Ramos (cell line): ENCODE measurements around the gene CTCFL.

ENCODE experiments used
- in situ Hi-C: fragments of 300-500 bp; cut with MboI; formaldehyde crosslinking; loops from one replicate; pipeline ENCODE4 v1.14.3; 2022; ENCODE audit warnings: low sequenced_read_pairs; ENCODE audit not compliant: unreplicated experiment

Gene CTCFL

GRCh38 chr20:57514273-57514751, 10.6 kb downstream of the CTCFL start:
- in situ Hi-C loops, result loop anchor here (25.0 kb wide), 1 partner anchor 427 kb away; no protein-coding TSS in a partner anchor

GRCh38 chr20:57513199-57513598, 11.7 kb downstream of the CTCFL start:
- in situ Hi-C loops, result loop anchor here (25.0 kb wide), 1 partner anchor 426 kb away; no protein-coding TSS in a partner anchor

- in situ Hi-C loops, result loop anchor here (25.0 kb wide), 1 partner anchor 425 kb away; no protein-coding TSS in a partner anchor
These were observed 12.5 kb downstream of the CTCFL start for GRCh38 chr20:57512432-57512831.

DNA sequence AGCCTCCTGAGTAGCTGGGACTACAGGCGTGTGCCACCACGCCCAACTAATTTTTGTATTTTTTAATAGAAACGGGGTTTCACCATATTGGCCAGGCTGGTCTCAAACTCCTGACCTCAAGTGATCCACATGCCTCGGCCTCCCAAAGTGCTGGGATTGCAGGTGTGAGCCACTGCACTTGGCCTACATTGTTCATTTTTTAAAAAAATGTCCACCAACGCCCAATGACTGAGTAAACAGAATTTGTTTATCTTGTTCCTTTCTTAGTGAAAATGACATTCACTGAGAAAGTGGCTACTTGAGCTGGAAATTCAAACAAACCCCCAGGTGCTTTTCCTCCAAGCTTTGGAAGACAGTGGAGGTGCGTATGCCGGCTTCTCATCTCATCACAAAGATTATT, 13.2 kb downstream of the CTCFL start:
- in situ Hi-C loops, result loop anchor here (25.0 kb wide), 1 partner anchor 424 kb away; no protein-coding TSS in a partner anchor

- in situ Hi-C loops, result loop anchor here (5.0 to 25.0 kb wide), 2 partner anchors 83 to 422 kb away; no protein-coding TSS in a partner anchor
These were observed 15.2 kb downstream of the CTCFL start for GRCh38 chr20:57509665-57510237.

- in situ Hi-C loops, result loop anchor here (5.0 to 25.0 kb wide), 2 partner anchors 83 to 422 kb away; no protein-coding TSS in a partner anchor
These were observed 16.1 kb downstream of the CTCFL start for GRCh38 chr20:57508831-57509230.

- in situ Hi-C loops, result loop anchor here (5.0 to 25.0 kb wide), 2 partner anchors 84 to 421 kb away; no protein-coding TSS in a partner anchor
These were observed 16.6 kb downstream of the CTCFL start for GRCh38 chr20:57508381-57508780.

DNA sequence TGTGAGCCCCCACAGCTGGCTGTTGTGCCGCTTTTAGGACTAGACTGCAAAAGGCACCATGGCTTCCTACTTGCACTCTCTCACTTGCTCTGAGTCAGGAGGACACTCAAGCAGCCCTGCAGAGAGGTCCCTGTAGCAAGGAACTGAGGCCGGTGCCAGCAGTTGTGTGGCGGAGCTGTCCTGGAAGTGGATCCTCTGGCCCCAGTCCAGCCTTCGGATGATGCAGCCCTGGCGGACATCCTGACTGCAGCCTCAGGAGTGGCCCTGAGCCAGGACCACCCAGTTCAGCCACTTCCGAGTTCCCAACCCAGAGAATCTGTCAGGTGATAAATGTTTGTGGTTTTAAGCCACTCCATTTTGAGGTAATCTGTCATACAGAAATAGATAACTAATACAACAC, 17.5 kb downstream of the CTCFL start:
- in situ Hi-C loops, result loop anchor here (5.0 to 25.0 kb wide), 2 partner anchors 85 to 420 kb away; no protein-coding TSS in a partner anchor

- in situ Hi-C loops, result loop anchor here (5.0 to 25.0 kb wide), 2 partner anchors 86 to 419 kb away; no protein-coding TSS in a partner anchor
These were observed 19.0 kb downstream of the CTCFL start for GRCh38 chr20:57505979-57506378.

DNA sequence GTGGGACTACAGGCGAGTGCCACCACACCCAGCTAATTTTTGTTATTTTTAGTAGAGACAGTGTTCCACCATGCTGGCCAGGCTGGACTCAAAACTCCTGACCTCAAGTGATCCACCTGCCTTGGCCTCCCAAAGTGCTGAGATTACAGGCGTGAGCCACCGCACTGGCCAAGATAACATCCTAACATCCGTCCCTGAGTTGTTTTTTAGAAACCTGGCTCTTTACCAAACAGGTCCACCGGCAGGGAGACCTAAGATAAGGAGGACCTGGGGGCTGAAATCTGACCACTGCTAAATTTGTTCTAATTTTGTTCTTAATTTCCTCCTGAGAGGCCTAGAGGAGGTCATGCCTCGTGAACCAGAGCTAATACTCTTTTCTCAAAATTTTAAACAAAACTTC, 20.5 kb downstream of the CTCFL start:
- in situ Hi-C loops, result loop anchor here (25.0 kb wide), 1 partner anchor 417 kb away; no protein-coding TSS in a partner anchor

- in situ Hi-C loops, result loop anchor here (25.0 kb wide), 1 partner anchor 416 kb away; no protein-coding TSS in a partner anchor
These were observed 21.8 kb downstream of the CTCFL start for GRCh38 chr20:57503035-57503658.

- in situ Hi-C loops, result loop anchor here (25.0 kb wide), 1 partner anchor 415 kb away; no protein-coding TSS in a partner anchor
These were observed 22.6 kb downstream of the CTCFL start for GRCh38 chr20:57502336-57502700.

GRCh38 chr20:57501461-57502335, 23.2 kb downstream of the CTCFL start:
- in situ Hi-C loops, result loop anchor here (25.0 kb wide), 1 partner anchor 414 kb away; no protein-coding TSS in a partner anchor

- in situ Hi-C loops, result loop anchor here (25.0 kb wide), 1 partner anchor 414 kb away; no protein-coding TSS in a partner anchor
These were observed 24.0 kb downstream of the CTCFL start for GRCh38 chr20:57500962-57501361.

GRCh38 chr20:57500235-57500634, 24.7 kb downstream of the CTCFL start:
- in situ Hi-C loops, result loop anchor here (25.0 kb wide), 1 partner anchor 413 kb away; no protein-coding TSS in a partner anchor

GRCh38 chr20:57499676-57500075, 25.3 kb downstream of the CTCFL start:
- in situ Hi-C loops, result loop anchor here (5.0 to 25.0 kb wide), 2 partner anchors 112 to 412 kb away; no protein-coding TSS in a partner anchor

DNA sequence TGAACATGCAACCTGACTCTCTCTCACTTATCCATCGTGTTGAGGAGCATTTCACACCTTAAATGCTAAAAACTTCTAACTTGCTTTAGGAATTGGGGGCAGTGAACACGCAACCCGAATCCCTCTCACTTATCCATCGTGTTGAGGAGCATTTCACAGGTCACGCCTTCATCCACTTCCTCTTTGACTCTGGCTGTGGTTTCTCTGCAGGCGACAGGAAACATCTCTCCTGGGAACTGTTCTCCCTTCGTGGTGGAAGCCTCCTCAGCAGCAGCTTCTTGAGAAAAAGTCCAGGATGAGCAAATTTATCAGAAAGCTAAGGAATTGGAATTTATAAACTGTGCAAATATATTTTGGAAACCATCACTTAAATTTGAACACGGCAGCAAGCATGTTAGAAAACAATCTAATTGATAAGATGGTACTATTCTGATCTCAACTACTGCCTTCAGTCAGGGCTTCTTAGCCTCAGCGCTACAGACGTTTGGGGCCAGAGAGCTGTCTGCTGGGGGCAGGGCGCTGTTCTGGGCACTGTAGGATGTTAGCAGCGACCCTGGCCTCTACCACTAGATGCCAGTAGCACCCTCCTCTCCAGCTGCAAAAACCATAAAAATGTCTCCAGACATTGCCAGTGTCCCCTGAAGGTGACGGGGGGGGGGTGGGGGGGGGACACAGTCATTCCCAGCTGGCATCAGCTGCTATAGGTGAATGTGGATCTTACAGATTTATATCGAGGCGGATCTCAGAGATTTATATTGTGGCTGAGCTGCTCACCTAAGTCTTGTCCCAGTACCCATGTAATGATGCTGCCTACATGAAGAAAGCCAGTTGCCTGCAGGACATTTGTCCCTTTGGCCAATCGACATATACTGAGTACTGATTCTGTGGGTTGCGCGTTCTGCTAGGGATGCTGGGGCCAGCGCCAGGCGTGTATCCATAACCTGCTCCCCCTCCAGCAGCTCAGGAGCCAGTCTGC, 26.2 kb downstream of the CTCFL start:
- in situ Hi-C loops, result loop anchor here (5.0 kb wide), 1 partner anchor 111 kb away; no protein-coding TSS in a partner anchor

- in situ Hi-C loops, result loop anchor here (5.0 kb wide), 1 partner anchor 109 kb away; no protein-coding TSS in a partner anchor
These were observed 28.3 kb downstream of the CTCFL start for GRCh38 chr20:57496592-57496991.
